Fibroblast of lung (primary cell): ENCODE measurements around the gene PDE4B.

ENCODE experiments used
- EZH2 ChIP-seq: IDR thresholded peaks from 2 replicates; pipeline ENCODE4 v1.5.1; 2012; ENCODE audit warnings: low read length, control low read depth, mild to moderate bottlenecking; ENCODE audit errors: missing control alignments
- TF ChIP-seq, protein P1 (sequence below), 2 donors: IDR thresholded peaks in 1 of 2; conservative IDR thresholded peaks in 1 of 2; 1 replicate in 1 of 2; 2 replicates in 1 of 2; pipeline ENCODE4 v1.5.1; 2011 to 2012; ENCODE audit warnings: low read length in 2 of 2, control low read depth in 1 of 2, inconsistent platforms in 1 of 2, low read depth in 1 of 2, mild to moderate bottlenecking in 1 of 2

DNA sequence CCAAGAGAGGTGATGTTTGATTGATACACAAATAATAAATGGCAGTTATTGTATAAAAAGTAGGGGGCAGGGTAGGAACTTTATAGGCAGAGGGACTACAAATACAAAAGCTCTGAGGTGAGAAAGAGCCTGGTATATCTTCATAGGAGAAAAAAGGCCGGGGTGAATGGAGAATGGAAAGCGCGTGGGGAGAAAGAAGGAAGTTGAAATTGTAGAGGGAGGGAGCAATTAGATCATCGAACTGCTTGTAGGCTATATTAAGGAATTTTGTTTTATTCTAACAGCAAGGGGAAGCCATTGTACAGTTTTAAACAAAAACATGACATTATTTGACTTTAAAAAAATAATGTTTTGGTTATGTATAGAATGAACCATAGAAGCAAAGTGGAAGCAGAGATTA lies 147.4 kb downstream of the PDE4B start:
- TF ChIP-seq, protein P1, sequence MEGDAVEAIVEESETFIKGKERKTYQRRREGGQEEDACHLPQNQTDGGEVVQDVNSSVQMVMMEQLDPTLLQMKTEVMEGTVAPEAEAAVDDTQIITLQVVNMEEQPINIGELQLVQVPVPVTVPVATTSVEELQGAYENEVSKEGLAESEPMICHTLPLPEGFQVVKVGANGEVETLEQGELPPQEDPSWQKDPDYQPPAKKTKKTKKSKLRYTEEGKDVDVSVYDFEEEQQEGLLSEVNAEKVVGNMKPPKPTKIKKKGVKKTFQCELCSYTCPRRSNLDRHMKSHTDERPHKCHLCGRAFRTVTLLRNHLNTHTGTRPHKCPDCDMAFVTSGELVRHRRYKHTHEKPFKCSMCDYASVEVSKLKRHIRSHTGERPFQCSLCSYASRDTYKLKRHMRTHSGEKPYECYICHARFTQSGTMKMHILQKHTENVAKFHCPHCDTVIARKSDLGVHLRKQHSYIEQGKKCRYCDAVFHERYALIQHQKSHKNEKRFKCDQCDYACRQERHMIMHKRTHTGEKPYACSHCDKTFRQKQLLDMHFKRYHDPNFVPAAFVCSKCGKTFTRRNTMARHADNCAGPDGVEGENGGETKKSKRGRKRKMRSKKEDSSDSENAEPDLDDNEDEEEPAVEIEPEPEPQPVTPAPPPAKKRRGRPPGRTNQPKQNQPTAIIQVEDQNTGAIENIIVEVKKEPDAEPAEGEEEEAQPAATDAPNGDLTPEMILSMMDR (conservative IDR thresholded peaks at IDR 0.05 in 1 of 2, IDR thresholded peaks at IDR 0.05 in 1 of 2; ENCODE audit: low read depth in 1 of 2, low read length in 2 of 2), result no peak
- no peak for TF ChIP-seq EZH2
